ENCODE data around the gene RUNX2. TPM values are rescaled to one million over a fixed set of nuclear protein-coding genes. Genes with fewer than 3 reads are reported as not detected.

Gene RUNX2
- total and polyA plus RNA-seq, 9 of the 15 experiments (the other 6 are each of a cell fraction or from before 2014, with no cell fraction given) = 0.29 to 1.00 (median 0.43) TPM

- Histone ChIP-seq H3K36me3 (ENCODE audit: control insufficient read depth, insufficient read depth, low read length) (no peaks in the 10 kb centered on the region), H3K9me3 (replicated peaks; ENCODE audit: control insufficient read depth, insufficient read depth, low read depth, low read length) (no peaks in the 10 kb centered on the region), H2AFZ (ENCODE audit: low read depth, low read length) (peak within 1 kb of the TSS; percentile 95), H3K4me3 (peak within 1 kb of the TSS; percentile 67), H3K79me2 (ENCODE audit: control insufficient read depth, insufficient read depth, low read length) (peaks cover 32% of the 10 kb centered on the region), H3K4me2 (ENCODE audit: insufficient read depth, low read length) (peak within 1 kb of the TSS; percentile 95), H4K20me1 (replicated peaks; ENCODE audit: control insufficient read depth, insufficient read depth, low read length) (no peaks in the 10 kb centered on the region), H3K9me1 (ENCODE audit: control insufficient read depth, insufficient read depth, low read length) (no peaks in the 10 kb centered on the region), H3K4me1 (replicated peaks in 1 of 2; ENCODE audit: control insufficient read depth in 2 of 2, insufficient read depth in 2 of 2, low read length in 2 of 2) (peaks cover 2 to 9% of the 10 kb centered on the region in 2 experiments; a peak in 1 of 5 replicates), H3K27me3 (ENCODE audit: control insufficient read depth in 2 of 2, insufficient read depth in 2 of 2, low read length in 2 of 2) (no peaks in the 10 kb centered on the region), H3K9ac (ENCODE audit: insufficient read depth in 1 of 2, low read depth in 2 of 2, low read length in 2 of 2) (peak within 1 kb of the TSS; percentile 89 to 100), H3K27ac (ENCODE audit: extremely low read depth, low read depth, low read length) (peak within 1 kb of the TSS; percentile 93)
- ChIA-PET CTCF (ENCODE audit: low intra/inter-chr PET ratio) (no interaction called here), POLR2A (interaction anchor here (0.6 to 2.4 kb wide), 19 partner anchors 10 to 952 kb away, joined by 3 to 12 read pairs (median 5); no protein-coding TSS in a partner anchor)
- ATAC-seq (peak; percentile 93), FAIRE-seq (no peak), DNase-seq (ENCODE audit: extremely low read depth in 1 of 4, low spot score in 3 of 4) (peak; percentile 96 to 99 (median 97))
- BruUV-seq (replicated peaks) = no TSS peak
- intact Hi-C loops (cut with micrococcal nuclease) = loop anchor here (2.0 to 10.0 kb wide), 5 partner anchors 40 to 905 kb away; no protein-coding TSS in a partner anchor
- WGBS (ENCODE audit: insufficient coverage, low coverage, missing lambda C conversion rate) = under 1% methylated on average over 51 of the region's 75 CpGs
- in situ Hi-C loops (cut with MboI) = no loop called here
- TF ChIP-seq RBM17 (IDR thresholded peaks at IDR 0.05; ENCODE audit: borderline replicate concordance, low read depth, low read length) (no peak), HDAC6 (IDR thresholded peaks at IDR 0.05; ENCODE audit: low read depth, low read length) (no peak), MCM5 (IDR thresholded peaks at IDR 0.05; ENCODE audit: low read depth) (no peak), ZBTB34 (CRISPR knock-in tag; IDR thresholded peaks at IDR 0.05) (no peak), MYBL2 (IDR thresholded peaks at IDR 0.05; ENCODE audit: low read depth) (no peak), MYBL2 (CRISPR knock-in tag; IDR thresholded peaks at IDR 0.05; ENCODE audit: borderline replicate concordance) (no peak), DIDO1 (tag; IDR thresholded peaks at IDR 0.05; ENCODE audit: low read depth) (no peak), ZNF282 (CRISPR knock-in tag; IDR thresholded peaks at IDR 0.05) (no peak), RAD51 (IDR thresholded peaks at IDR 0.05; ENCODE audit: borderline replicate concordance, low read depth) (peak; percentile 6; the same call in 1 of the 2 replicates), ZNF76 (CRISPR knock-in tag; IDR thresholded peaks at IDR 0.05; ENCODE audit: borderline replicate concordance) (no peak), SRSF3 (IDR thresholded peaks at IDR 0.05; ENCODE audit: insufficient read depth, low read length) (no peak), ZBTB12 (CRISPR knock-in tag; IDR thresholded peaks at IDR 0.05) (0 out of 2 replicates have a peak, but pooled peaks have one; percentile 14), ZNF280A (IDR thresholded peaks at IDR 0.05; ENCODE audit: low read depth, partially characterized antibody) (no peak), ZNF512 (tag; IDR thresholded peaks at IDR 0.05) (no peak), RUNX1 (IDR thresholded peaks at IDR 0.05; ENCODE audit: low read depth) (no peak; the same call in 1 of the 2 replicates), MAFK (IDR thresholded peaks at IDR 0.05; ENCODE audit: low read length) (0 out of 2 replicates have a peak, but pooled peaks have one; percentile 2)
These were observed 49.6 kb downstream of the RUNX2 start, which contains the start of gene SUPT3H for GRCh38 chr6:45377554-45378333. Gene SUPT3H, minus strand, starts transcription at chr6:45377934.

Data from K562 (cell line).